HepG2 (cell line): ENCODE measurements around the gene GABRB1. TPM values are rescaled to one million over a fixed set of nuclear protein-coding genes. Genes with fewer than 3 reads are reported as not detected.

Experiments used
- ATAC-seq: fragments of 200-7000 bp; cut with Tn5 transposase; 3 replicates; pipeline ENCODE4 v1.9.1; 2020; ENCODE audit warnings: mild to moderate bottlenecking, moderate library complexity
- BruUV-seq: library from RNA; stranded (reverse); fragments of 400-500 nt; replicated peaks from 2 replicates; lab custom pipeline; 2021; lab: Mats Ljungman, UMichigan
- CTCF ChIA-PET: fragments of 300-600 bp; formaldehyde crosslinking; extraction: SDS; loops from one replicate; lab custom pipeline; 2021; ENCODE audit warnings: low total read pairs, inconsistent platforms, low intra/inter-chr PET ratio; lab: Yijun Ruan, JAX
- POLR2A ChIA-PET: fragments of 350-600 bp; sonication (Branson Sonifier 250); formaldehyde crosslinking; loops from one replicate; lab custom pipeline; 2020; ENCODE audit warnings: antibody characterized with exemption, inconsistent platforms; lab: Yijun Ruan, JAX
- DNase-seq: peaks from one replicate; pipeline ENCODE4 v3.0.0-alpha.2; 2015; ENCODE audit warnings: low spot score
- FAIRE-seq: peaks from 3 replicates; lab custom pipeline; 2011; peaks lifted over from hg19 to GRCh38; lab: Jason Lieb, UNC
- H2AFZ ChIP-seq: one replicate; pipeline ENCODE4 v1.6.1; 2011; ENCODE audit warnings: low read length, inconsistent platforms
- H3K27ac ChIP-seq: fragments of 300-600 bp; 3 replicates; pipeline ENCODE4 v1.8.0; 2011; ENCODE audit warnings: mixed run types, mild to moderate bottlenecking, mixed read lengths, low read length, inconsistent platforms; ENCODE audit not compliant: insufficient read depth; ENCODE audit errors: extremely low read length
- H3K27me3 ChIP-seq, 2 experiments: fragments of 200-600 bp in 1 of 2; 2 replicates in 1 of 2; 3 replicates in 1 of 2; pipeline versions ENCODE4 v1.6.0 to v1.8.0; 2011; ENCODE audit warnings: low read length in 2 of 2, mild to moderate bottlenecking in 2 of 2, moderate library complexity in 2 of 2, inconsistent platforms in 1 of 2; ENCODE audit not compliant: insufficient read depth in 2 of 2, control insufficient read depth in 1 of 2
- H3K36me3 ChIP-seq, 2 experiments: fragments of 200-600 bp in 1 of 2; replicated peaks in 1 of 2; 2 replicates in 1 of 2; 3 replicates in 1 of 2; pipeline versions ENCODE4 v1.5.1 to v1.8.0; 2011; ENCODE audit warnings: low read length in 2 of 2, inconsistent platforms in 1 of 2; ENCODE audit not compliant: insufficient read depth in 2 of 2, control insufficient read depth in 1 of 2
- H3K4me1 ChIP-seq: 2 replicates; pipeline ENCODE4 v1.5.1; 2012; ENCODE audit warnings: low read length, inconsistent platforms; ENCODE audit not compliant: insufficient read depth
- H3K4me2 ChIP-seq: 2 replicates; pipeline ENCODE4 v1.6.0; 2011; ENCODE audit warnings: low read depth, low read length, inconsistent platforms
- H3K4me3 ChIP-seq, 3 experiments: fragments of 200-600 bp in 1 of 3; sonication (generic), shearing (Covaris generic) in 1 of 3; replicated peaks in 1 of 3; 2 replicates each; pipeline ENCODE4 v1.5.1; 2011 to 2016; ENCODE audit warnings: low read length in 3 of 3, inconsistent platforms in 2 of 3, low read depth in 2 of 3, mild to moderate bottlenecking in 2 of 3, control low read depth in 1 of 3, mixed read lengths in 1 of 3; ENCODE audit not compliant: insufficient read depth in 1 of 3
- H3K79me2 ChIP-seq: one replicate; pipeline ENCODE4 v1.6.1; 2011; ENCODE audit warnings: low read length, inconsistent platforms; ENCODE audit not compliant: insufficient read depth
- H3K9ac ChIP-seq: 2 replicates; pipeline ENCODE4 v1.6.0; 2011; ENCODE audit warnings: mild to moderate bottlenecking, low read depth, low read length, inconsistent platforms; ENCODE audit not compliant: insufficient read depth
- H3K9me3 ChIP-seq: 2 replicates; pipeline ENCODE4 v1.5.1; 2012; ENCODE audit warnings: mild to moderate bottlenecking, low read length
- H4K20me1 ChIP-seq: 2 replicates; pipeline ENCODE4 v1.6.0; 2011; ENCODE audit warnings: inconsistent platforms, mild to moderate bottlenecking, low read length, moderate library complexity; ENCODE audit not compliant: insufficient read depth
- ATF1 ChIP-seq: IDR thresholded peaks from 2 replicates; pipeline ENCODE4 v1.6.1; 2016; ENCODE audit warnings: mild to moderate bottlenecking, control low read depth
- EED ChIP-seq: sonication (generic); formaldehyde crosslinking; IDR thresholded peaks from 2 replicates; pipeline ENCODE4 v1.5.0; 2020; ENCODE audit warnings: mild to moderate bottlenecking, missing genetic modification reagents
- GMEB2 ChIP-seq: IDR thresholded peaks from 2 replicates; pipeline ENCODE4 v1.6.1; 2016; ENCODE audit warnings: missing biosample characterization, missing genetic modification reagents, low read depth
- SP1 ChIP-seq, 2 experiments: fragments of 450-650 bp in 1 of 2; sonication (generic) in 1 of 2; formaldehyde crosslinking in 1 of 2; IDR thresholded peaks; 2 replicates each; pipeline versions ENCODE4 v1.4.0 to v1.6.1; 2016 to 2020; ENCODE audit warnings: missing genetic modification reagents in 1 of 2
- U2AF2 ChIP-seq: fragments of 200-400 bp; formaldehyde crosslinking; IDR thresholded peaks from 2 replicates; pipeline ENCODE4 v1.6.1; 2017; ENCODE audit warnings: low read depth, mild to moderate bottlenecking, low read length
- ZFP91 ChIP-seq: sonication (generic); formaldehyde crosslinking; IDR thresholded peaks from 2 replicates; pipeline ENCODE4 v1.9.0; 2022; ENCODE audit warnings: missing genetic modification reagents, mild to moderate bottlenecking, borderline replicate concordance
- ZNF350 ChIP-seq: sonication (generic); formaldehyde crosslinking; IDR thresholded peaks from 2 replicates; pipeline ENCODE4 v1.4.0; 2020; ENCODE audit warnings: mild to moderate bottlenecking, low read depth, missing genetic modification reagents, borderline replicate concordance
- ZNF772 ChIP-seq: sonication (generic); formaldehyde crosslinking; IDR thresholded peaks from 2 replicates; pipeline ENCODE4 v1.5.0; 2020; ENCODE audit warnings: mild to moderate bottlenecking, missing genetic modification reagents
- WGBS: methylation state at CpG from one replicate; pipeline ENCODE4 v1.1.6; 2017; ENCODE audit warnings: low lambda C conversion rate; 5-methylcytosine and 5-hydroxymethylcytosine counted together
- in situ Hi-C: cut with HindIII; loops from 2 replicates; pipeline ENCODE4 v1.10.0; 2017; ENCODE audit warnings: low pct_unique_long_range_greater_than_20kb; ENCODE audit not compliant: extremely low pct_ligation_motif_present
- intact Hi-C: fragments of 100-400 bp; cut with micrococcal nuclease; formaldehyde crosslinking; loops from one replicate; pipeline ENCODE4 v1.10.0; 2022; ENCODE audit not compliant: unreplicated experiment
- polyA plus RNA-seq, 8 experiments: library from polyadenylated mRNA; depleted of rRNA in 3 of 8; stranded (reverse) in 7 of 8; unstranded in 1 of 8; fragments of >200 nt; fragmentation: Illumina TruSeq in 4 of 8; extraction: Trizol in 4 of 8; gene quantifications; 2 replicates each; pipeline versions ENCODE4 v1.2.1 to v1.2.3, GENCODE V29; 2011 to 2016; ENCODE audit warnings: low read depth in 4 of 8, missing spikeins in 1 of 8, mixed read lengths in 1 of 8; ENCODE audit not compliant: insufficient read depth in 1 of 8
- total RNA-seq, 5 experiments: library from RNA; depleted of rRNA; stranded (reverse); fragments of >200 nt; fragmentation: Illumina TruSeq; extraction: Trizol; gene quantifications; 2 replicates each; pipeline ENCODE4 v1.2.3, GENCODE V29; 2016; ENCODE audit warnings: low read depth in 1 of 5
- TF ChIP-seq, protein P1 (sequence below): sonication (generic); formaldehyde crosslinking; IDR thresholded peaks from 2 replicates; pipeline ENCODE4 v1.4.0; 2020; ENCODE audit warnings: missing genetic modification reagents, borderline replicate concordance
- TF ChIP-seq, protein P2 (sequence below): sonication (generic); formaldehyde crosslinking; IDR thresholded peaks from 2 replicates; pipeline ENCODE4 v1.9.0; 2021; ENCODE audit warnings: missing genetic modification reagents, mild to moderate bottlenecking, borderline replicate concordance

GABRB1 gene
- total and polyA plus RNA-seq, 2 of the 13 experiments (the other 11 are each of a cell fraction or from before 2014, with no cell fraction given), result not detected

DNA sequence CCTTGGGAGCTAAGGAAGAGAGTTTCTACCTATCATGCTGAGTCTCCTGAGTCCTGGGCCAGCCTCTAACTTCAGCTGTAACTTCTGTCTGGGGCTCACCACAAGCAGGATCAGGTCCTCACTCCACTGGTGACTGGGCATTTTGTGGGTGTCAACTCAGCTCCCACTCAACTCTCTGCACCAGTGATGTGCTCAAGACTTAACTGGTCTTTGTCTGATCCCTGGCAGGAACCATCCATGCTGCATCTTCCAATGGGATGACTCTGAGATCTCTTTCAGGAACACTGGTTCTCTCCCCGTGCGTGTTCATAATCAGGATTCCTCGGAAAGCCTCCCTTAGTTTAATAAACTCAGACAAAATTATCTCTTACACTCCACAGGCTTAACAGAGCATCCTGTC is 349.8 kb downstream of the GABRB1 start:
- H3K27me3 ChIP-seq, result no peaks in the 10 kb centered on the region
- 68% methylated on average over 3 of the region's 3 CpGs for WGBS
- H3K9ac ChIP-seq, result no peak overlapping the region
- no peaks in the 10 kb centered on the region for H3K36me3 ChIP-seq
- H3K79me2 ChIP-seq, result no peaks in the 10 kb centered on the region
- POLR2A ChIA-PET, result no interaction called here
- CTCF ChIA-PET, result no interaction called here
- no peak for ATAC-seq
- TF ChIP-seq ZNF772 (CRISPR knock-in tag) (no peak), U2AF2 (no peak)
- TF ChIP-seq, protein P1, sequence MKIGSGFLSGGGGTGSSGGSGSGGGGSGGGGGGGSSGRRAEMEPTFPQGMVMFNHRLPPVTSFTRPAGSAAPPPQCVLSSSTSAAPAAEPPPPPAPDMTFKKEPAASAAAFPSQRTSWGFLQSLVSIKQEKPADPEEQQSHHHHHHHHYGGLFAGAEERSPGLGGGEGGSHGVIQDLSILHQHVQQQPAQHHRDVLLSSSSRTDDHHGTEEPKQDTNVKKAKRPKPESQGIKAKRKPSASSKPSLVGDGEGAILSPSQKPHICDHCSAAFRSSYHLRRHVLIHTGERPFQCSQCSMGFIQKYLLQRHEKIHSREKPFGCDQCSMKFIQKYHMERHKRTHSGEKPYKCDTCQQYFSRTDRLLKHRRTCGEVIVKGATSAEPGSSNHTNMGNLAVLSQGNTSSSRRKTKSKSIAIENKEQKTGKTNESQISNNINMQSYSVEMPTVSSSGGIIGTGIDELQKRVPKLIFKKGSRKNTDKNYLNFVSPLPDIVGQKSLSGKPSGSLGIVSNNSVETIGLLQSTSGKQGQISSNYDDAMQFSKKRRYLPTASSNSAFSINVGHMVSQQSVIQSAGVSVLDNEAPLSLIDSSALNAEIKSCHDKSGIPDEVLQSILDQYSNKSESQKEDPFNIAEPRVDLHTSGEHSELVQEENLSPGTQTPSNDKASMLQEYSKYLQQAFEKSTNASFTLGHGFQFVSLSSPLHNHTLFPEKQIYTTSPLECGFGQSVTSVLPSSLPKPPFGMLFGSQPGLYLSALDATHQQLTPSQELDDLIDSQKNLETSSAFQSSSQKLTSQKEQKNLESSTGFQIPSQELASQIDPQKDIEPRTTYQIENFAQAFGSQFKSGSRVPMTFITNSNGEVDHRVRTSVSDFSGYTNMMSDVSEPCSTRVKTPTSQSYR (CRISPR knock-in tag), result no peak
- in situ Hi-C loops (loop anchor here (25.0 kb wide), 1 partner anchor 519 kb away; no protein-coding TSS in a partner anchor), intact Hi-C loops (loop anchor here (5.0 to 10.0 kb wide), 4 partner anchors 259 to 1054 kb away; partner anchors contain the start of gene GABRB1)
- no peak overlapping the region for H2AFZ ChIP-seq
- no TSS peak for BruUV-seq
- H3K4me3 ChIP-seq, result no peak overlapping the region
- no peak for DNase-seq
- H3K4me2 ChIP-seq, result no peak overlapping the region
- no peaks in the 10 kb centered on the region for H3K4me1 ChIP-seq
- no peak for FAIRE-seq
- no peaks in the 10 kb centered on the region for H4K20me1 ChIP-seq
- H3K27ac ChIP-seq, result no peak overlapping the region
- no peaks in the 10 kb centered on the region for H3K9me3 ChIP-seq

- Histone ChIP-seq H3K4me2 (no peak overlapping the region), H3K9me3 (no peaks in the 10 kb centered on the region), H3K9ac (no peak overlapping the region), H3K27me3 (no peaks in the 10 kb centered on the region), H3K4me3 (no peak overlapping the region), H3K79me2 (no peaks in the 10 kb centered on the region), H3K4me1 (no peaks in the 10 kb centered on the region), H3K36me3 (no peaks in the 10 kb centered on the region), H2AFZ (no peak overlapping the region), H3K27ac (no peak overlapping the region), H4K20me1 (no peaks in the 10 kb centered on the region)
- WGBS, result 17% methylated on average over 2 of the region's 2 CpGs
- no TSS peak for BruUV-seq
- intact Hi-C loops, result loop anchor here (1.0 to 10.0 kb wide), 5 partner anchors 261 to 1056 kb away; partner anchors contain the start of gene GABRB1
- CTCF ChIA-PET, result no interaction called here
- no peak for ATAC-seq
- in situ Hi-C loops, result loop anchor here (25.0 kb wide), 1 partner anchor 521 kb away; no protein-coding TSS in a partner anchor
- POLR2A ChIA-PET, result no interaction called here
- DNase-seq, result no peak
- no peak for FAIRE-seq
- no peak for TF ChIP-seq ZFP91 (CRISPR knock-in tag)
- TF ChIP-seq SP1 (IDR thresholded peaks at IDR 0.05), result no peak
- no peak for TF ChIP-seq SP1 (CRISPR knock-in tag; IDR thresholded peaks at IDR 0.05)
- TF ChIP-seq, protein P2, sequence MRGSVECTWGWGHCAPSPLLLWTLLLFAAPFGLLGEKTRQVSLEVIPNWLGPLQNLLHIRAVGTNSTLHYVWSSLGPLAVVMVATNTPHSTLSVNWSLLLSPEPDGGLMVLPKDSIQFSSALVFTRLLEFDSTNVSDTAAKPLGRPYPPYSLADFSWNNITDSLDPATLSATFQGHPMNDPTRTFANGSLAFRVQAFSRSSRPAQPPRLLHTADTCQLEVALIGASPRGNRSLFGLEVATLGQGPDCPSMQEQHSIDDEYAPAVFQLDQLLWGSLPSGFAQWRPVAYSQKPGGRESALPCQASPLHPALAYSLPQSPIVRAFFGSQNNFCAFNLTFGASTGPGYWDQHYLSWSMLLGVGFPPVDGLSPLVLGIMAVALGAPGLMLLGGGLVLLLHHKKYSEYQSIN, result no peak
- no peak for TF ChIP-seq EED (CRISPR knock-in tag)
- TF ChIP-seq ATF1 (CRISPR knock-in tag), result no peak
- no peak for TF ChIP-seq GMEB2
- TF ChIP-seq ZNF350 (CRISPR knock-in tag), result no peak
Observed at GRCh38 chr4:47382846-47383360, 351.5 kb downstream of the GABRB1 start.
